Measurements from ENCODE around the gene RCVRN. TPM values are rescaled to one million over a fixed set of nuclear protein-coding genes. Genes with fewer than 3 reads are reported as not detected.

RCVRN gene
- total and polyA plus RNA-seq, 2 of the 13 experiments (the other 11 are each of a cell fraction or from before 2014, with no cell fraction given): not detected

- H2AFZ ChIP-seq (ENCODE audit: low read length): no peak overlapping the region
- no peaks in the 10 kb centered on the region for H3K4me1 ChIP-seq (ENCODE audit: insufficient read depth, low read length)
- H3K4me3 ChIP-seq (replicated peaks in 1 of 3; ENCODE audit: insufficient read depth in 1 of 3, low read depth in 2 of 3, low read length in 3 of 3): no peak overlapping the region
- intact Hi-C loops (cut with micrococcal nuclease; ENCODE audit: unreplicated experiment): no loop called here
- BruUV-seq (replicated peaks): no TSS peak
- TF ChIP-seq CREB1 (IDR thresholded peaks at IDR 0.05) (peak; percentile 93), CREB1 (CRISPR knock-in tag; IDR thresholded peaks at IDR 0.05) (no peak), IKZF5 (CRISPR knock-in tag; IDR thresholded peaks at IDR 0.05) (no peak), ATF7 (IDR thresholded peaks at IDR 0.05) (peak; percentile 86), ATF7 (CRISPR knock-in tag; IDR thresholded peaks at IDR 0.05) (no peak)
- H3K9me3 ChIP-seq (ENCODE audit: low read length): no peaks in the 10 kb centered on the region
- H3K4me2 ChIP-seq (ENCODE audit: low read depth, low read length): no peak overlapping the region
- CTCF ChIA-PET (ENCODE audit: low intra/inter-chr PET ratio, low total read pairs): no interaction called here
- H4K20me1 ChIP-seq (ENCODE audit: insufficient read depth, low read length): no peaks in the 10 kb centered on the region
- ATAC-seq: no peak
- H3K79me2 ChIP-seq (ENCODE audit: insufficient read depth, low read length): no peaks in the 10 kb centered on the region
- no peak overlapping the region for H3K27ac ChIP-seq (ENCODE audit: extremely low read length, insufficient read depth, low read length)
- in situ Hi-C loops (cut with HindIII; ENCODE audit: extremely low pct_ligation_motif_present, low pct_unique_long_range_greater_than_20kb): no loop called here
- WGBS (ENCODE audit: low lambda C conversion rate): 27% methylated on average over 21 of the region's 21 CpGs
- peaks cover 0 to 16% of the 10 kb centered on the region in 2 experiments; a peak in 3 of 5 replicates for H3K27me3 ChIP-seq (ENCODE audit: control insufficient read depth in 1 of 2, insufficient read depth in 2 of 2, low read length in 2 of 2)
- H3K9ac ChIP-seq (ENCODE audit: insufficient read depth, low read depth, low read length): no peak overlapping the region
- no peak for FAIRE-seq
- POLR2A ChIA-PET: no interaction called here
- no peaks in the 10 kb centered on the region for H3K36me3 ChIP-seq (replicated peaks in 1 of 2; ENCODE audit: control insufficient read depth in 1 of 2, insufficient read depth in 2 of 2, low read length in 2 of 2)
- no peak for DNase-seq (ENCODE audit: low spot score)
Measured at GRCh38 chr17:9899280-9900043, 5.6 kb downstream of the RCVRN start.

DNA sequence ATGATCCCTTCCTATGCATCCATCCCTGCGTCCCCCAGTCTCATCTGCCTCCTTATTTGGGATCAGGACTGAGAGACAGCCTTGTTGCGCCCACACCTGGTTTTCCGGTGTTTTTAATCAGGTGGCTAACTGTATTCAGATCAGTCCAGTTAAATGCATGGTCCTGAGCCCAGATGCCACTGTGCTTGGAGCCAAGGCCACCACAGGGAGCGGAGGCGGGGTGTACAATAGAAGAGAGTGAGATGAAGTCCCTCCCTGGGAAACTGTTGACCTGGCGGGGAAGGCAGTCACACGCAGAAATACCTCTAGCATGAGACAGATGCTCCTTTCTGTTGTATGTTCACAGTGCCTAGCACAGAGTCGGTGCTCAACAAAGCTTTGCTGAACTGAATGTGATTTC is 6.3 kb downstream of the RCVRN start:
- H3K4me3 ChIP-seq (replicated peaks in 1 of 3; ENCODE audit: insufficient read depth in 1 of 3, low read depth in 2 of 3, low read length in 3 of 3): no peak overlapping the region
- CTCF ChIA-PET (ENCODE audit: low intra/inter-chr PET ratio, low total read pairs): no interaction called here
- no peaks in the 10 kb centered on the region for H3K36me3 ChIP-seq (replicated peaks in 1 of 2; ENCODE audit: control insufficient read depth in 1 of 2, insufficient read depth in 2 of 2, low read length in 2 of 2)
- H3K79me2 ChIP-seq (ENCODE audit: insufficient read depth, low read length): no peaks in the 10 kb centered on the region
- intact Hi-C loops (cut with micrococcal nuclease; ENCODE audit: unreplicated experiment): no loop called here
- WGBS (ENCODE audit: low lambda C conversion rate): 43% methylated on average over 8 of the region's 8 CpGs
- DNase-seq (ENCODE audit: low spot score) (no peak), ATAC-seq (no peak), FAIRE-seq (no peak)
- no peak overlapping the region for H3K27ac ChIP-seq (ENCODE audit: extremely low read length, insufficient read depth, low read length)
- peaks cover 0 to 16% of the 10 kb centered on the region in 2 experiments; a peak in 3 of 5 replicates for H3K27me3 ChIP-seq (ENCODE audit: control insufficient read depth in 1 of 2, insufficient read depth in 2 of 2, low read length in 2 of 2)
- no peak overlapping the region for H2AFZ ChIP-seq (ENCODE audit: low read length)
- POLR2A ChIA-PET: no interaction called here
- no peaks in the 10 kb centered on the region for H3K9me3 ChIP-seq (ENCODE audit: low read length)
- no peaks in the 10 kb centered on the region for H3K4me1 ChIP-seq (ENCODE audit: insufficient read depth, low read length)
- no peaks in the 10 kb centered on the region for H4K20me1 ChIP-seq (ENCODE audit: insufficient read depth, low read length)
- BruUV-seq (replicated peaks): no TSS peak
- H3K4me2 ChIP-seq (ENCODE audit: low read depth, low read length): no peak overlapping the region
- no peak overlapping the region for H3K9ac ChIP-seq (ENCODE audit: insufficient read depth, low read depth, low read length)
- in situ Hi-C loops (cut with HindIII; ENCODE audit: extremely low pct_ligation_motif_present, low pct_unique_long_range_greater_than_20kb): no loop called here
- no peak for TF ChIP-seq ZNF552 (CRISPR knock-in tag; IDR thresholded peaks at IDR 0.05; ENCODE audit: borderline replicate concordance)
- TF ChIP-seq ZNF101 (CRISPR knock-in tag; IDR thresholded peaks at IDR 0.05; ENCODE audit: borderline replicate concordance, low read depth): no peak
- TF ChIP-seq, protein P1, sequence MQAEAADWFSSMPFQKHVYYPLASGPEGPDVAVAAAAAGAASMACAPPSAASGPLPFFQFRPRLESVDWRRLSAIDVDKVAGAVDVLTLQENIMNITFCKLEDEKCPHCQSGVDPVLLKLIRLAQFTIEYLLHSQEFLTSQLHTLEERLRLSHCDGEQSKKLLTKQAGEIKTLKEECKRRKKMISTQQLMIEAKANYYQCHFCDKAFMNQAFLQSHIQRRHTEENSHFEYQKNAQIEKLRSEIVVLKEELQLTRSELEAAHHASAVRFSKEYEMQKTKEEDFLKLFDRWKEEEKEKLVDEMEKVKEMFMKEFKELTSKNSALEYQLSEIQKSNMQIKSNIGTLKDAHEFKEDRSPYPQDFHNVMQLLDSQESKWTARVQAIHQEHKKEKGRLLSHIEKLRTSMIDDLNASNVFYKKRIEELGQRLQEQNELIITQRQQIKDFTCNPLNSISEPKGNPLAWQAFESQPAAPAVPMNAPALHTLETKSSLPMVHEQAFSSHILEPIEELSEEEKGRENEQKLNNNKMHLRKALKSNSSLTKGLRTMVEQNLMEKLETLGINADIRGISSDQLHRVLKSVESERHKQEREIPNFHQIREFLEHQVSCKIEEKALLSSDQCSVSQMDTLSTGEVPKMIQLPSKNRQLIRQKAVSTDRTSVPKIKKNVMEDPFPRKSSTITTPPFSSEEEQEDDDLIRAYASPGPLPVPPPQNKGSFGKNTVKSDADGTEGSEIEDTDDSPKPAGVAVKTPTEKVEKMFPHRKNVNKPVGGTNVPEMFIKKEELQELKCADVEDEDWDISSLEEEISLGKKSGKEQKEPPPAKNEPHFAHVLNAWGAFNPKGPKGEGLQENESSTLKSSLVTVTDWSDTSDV (CRISPR knock-in tag; IDR thresholded peaks at IDR 0.05): no peak
- no peak for TF ChIP-seq HES4 (CRISPR knock-in tag; IDR thresholded peaks at IDR 0.05; ENCODE audit: borderline replicate concordance)
- TF ChIP-seq KDM5A (IDR thresholded peaks at IDR 0.05; ENCODE audit: borderline replicate concordance, low read length): no peak
- no peak for TF ChIP-seq TCF12 (IDR thresholded peaks at IDR 0.05)
- no peak for TF ChIP-seq TCF12 (CRISPR knock-in tag; IDR thresholded peaks at IDR 0.05)
- no peak for TF ChIP-seq HOXA7 (CRISPR knock-in tag; IDR thresholded peaks at IDR 0.05)
- TF ChIP-seq FOXO4 (CRISPR knock-in tag; conservative IDR thresholded peaks at IDR 0.05): no peak

Measured in HepG2 (cell line).